Kidney (tissue), 14 donors: Measurements from ENCODE around the gene SNX27. TPM values are rescaled to one million over a fixed set of nuclear protein-coding genes. Genes with fewer than 3 reads are reported as not detected.
A peak's percentile ranks its signal among the peaks of the same experiment; 100 is the strongest.

Source experiments
- DNase-seq, 5 donors: peaks; one replicate each; pipeline ENCODE4 v3.0.0-alpha.2; 2013 to 2020
- FAIRE-seq: peaks from 2 replicates; lab custom pipeline; 2012; peaks lifted over from hg19 to GRCh38; lab: Jason Lieb, UNC
- H3K27ac ChIP-seq, 2 donors: one replicate each; pipeline ENCODE4 v1.7.0; 2013; ENCODE audit warnings: low read depth in 2 of 2, low read length in 2 of 2, inconsistent platforms in 1 of 2
- H3K27me3 ChIP-seq: one replicate; pipeline ENCODE4 v1.7.1; 2013; ENCODE audit warnings: low read length, inconsistent platforms; ENCODE audit not compliant: control insufficient read depth, insufficient read depth
- H3K36me3 ChIP-seq, 3 donors: one replicate each; pipeline versions ENCODE4 v1.7.0 to v1.7.1; 2013; ENCODE audit warnings: low read length in 3 of 3, control low read depth in 1 of 3, inconsistent platforms in 1 of 3; ENCODE audit not compliant: insufficient read depth in 3 of 3, control insufficient read depth in 2 of 3
- H3K4me1 ChIP-seq, 3 donors: one replicate each; pipeline versions ENCODE4 v1.7.0 to v1.7.1; 2013; ENCODE audit warnings: low read length in 3 of 3, inconsistent platforms in 1 of 3, low read depth in 1 of 3; ENCODE audit not compliant: control insufficient read depth in 2 of 3, insufficient read depth in 2 of 3
- H3K4me3 ChIP-seq, 3 donors: one replicate each; pipeline versions ENCODE4 v1.7.0 to v1.8.1; 2013; ENCODE audit warnings: low read length in 3 of 3, control low read depth in 1 of 3, inconsistent platforms in 1 of 3
- H3K9ac ChIP-seq, 3 donors: one replicate each; pipeline versions ENCODE4 v1.7.0 to v1.7.1; 2013; ENCODE audit warnings: low read length in 3 of 3, control low read depth in 1 of 3, inconsistent platforms in 1 of 3
- H3K9me3 ChIP-seq, 3 donors: one replicate each; pipeline versions ENCODE4 v1.7.0 to v1.7.1; 2013; ENCODE audit warnings: low read length in 3 of 3, control low read depth in 1 of 3, inconsistent platforms in 1 of 3; ENCODE audit not compliant: control insufficient read depth in 2 of 3, insufficient read depth in 1 of 3
- intact Hi-C: fragments of 100-400 bp; cut with DNase I; formaldehyde crosslinking; loops from one replicate; pipeline ENCODE4 v1.11.1; 2022
- polyA plus RNA-seq: library from polyadenylated mRNA; stranded (reverse); fragments of 350-450 nt; fragmentation: Illumina TruSeq; extraction: RNeasy Lipid Tissue Mini Kit (QIAGEN cat#74804); gene quantifications from one replicate; pipeline ENCODE4 v1.2.3, GENCODE V29; 2014; ENCODE audit warnings: low read depth, low replicate concordance; ENCODE audit not compliant: insufficient read depth
- total RNA-seq: library from RNA; stranded (reverse); fragmentation: NEBNext Ultra II Directional; extraction: Animal tissue kit (Norgen Biotek cat#: 25700); gene quantifications from one replicate; pipeline ENCODE4 v1.2.1, GENCODE V29; 2021
- TF ChIP-seq, protein P1 (sequence below): IDR thresholded peaks from 3 replicates; pipeline ENCODE4 v1.5.1; 2012; ENCODE audit warnings: mild to moderate bottlenecking, moderate library complexity, borderline replicate concordance; ENCODE audit not compliant: insufficient read depth; ENCODE audit errors: extremely low read depth
- donor health status: control.
- donor health status: control.
- donor health status: control.
- donor health status: control.
- donor health status: control.
- donor health status: DM: yes; HTN: yes; CAD: no.
- donor health status: Normal renal cell carcinoma (clear cell type).

Gene SNX27
- total and polyA plus RNA-seq, 2 donors from 2014 or later = 13.5 to 46.3 TPM

DNA sequence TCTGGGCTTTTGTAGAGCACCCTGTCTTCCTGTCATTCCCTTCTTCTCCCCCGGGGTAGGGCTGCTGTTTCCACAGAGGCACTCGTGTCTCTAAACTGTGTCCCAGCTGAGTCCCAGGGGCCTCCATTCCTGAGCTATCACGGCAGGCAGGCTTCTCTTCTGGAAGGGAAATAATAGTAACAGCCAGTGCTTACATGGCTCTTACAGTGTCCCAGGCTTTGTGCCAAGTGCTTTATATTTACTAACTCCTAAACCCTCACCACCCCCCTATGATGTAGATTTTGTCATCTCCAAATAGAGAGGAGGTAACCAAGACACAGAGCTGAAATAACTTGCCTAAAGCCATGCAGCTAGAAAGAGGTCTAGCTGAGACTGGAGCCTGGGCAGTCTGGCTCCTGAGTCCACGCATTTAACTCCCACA is 106.2 kb downstream of the SNX27 start:
- no peak overlapping the region for H3K4me3 ChIP-seq
- peaks cover 13% of the 10 kb centered on the region for H3K27me3 ChIP-seq
- H3K9me3 ChIP-seq = no peaks in the 10 kb centered on the region
- no peaks in the 10 kb centered on the region for H3K36me3 ChIP-seq
- no peak for DNase-seq
- no peak overlapping the region for H3K27ac ChIP-seq
- H3K4me1 ChIP-seq = peaks cover 0 to 4% (median 2%) of the 10 kb centered on the region in 3 donors
- TF ChIP-seq, protein P1, sequence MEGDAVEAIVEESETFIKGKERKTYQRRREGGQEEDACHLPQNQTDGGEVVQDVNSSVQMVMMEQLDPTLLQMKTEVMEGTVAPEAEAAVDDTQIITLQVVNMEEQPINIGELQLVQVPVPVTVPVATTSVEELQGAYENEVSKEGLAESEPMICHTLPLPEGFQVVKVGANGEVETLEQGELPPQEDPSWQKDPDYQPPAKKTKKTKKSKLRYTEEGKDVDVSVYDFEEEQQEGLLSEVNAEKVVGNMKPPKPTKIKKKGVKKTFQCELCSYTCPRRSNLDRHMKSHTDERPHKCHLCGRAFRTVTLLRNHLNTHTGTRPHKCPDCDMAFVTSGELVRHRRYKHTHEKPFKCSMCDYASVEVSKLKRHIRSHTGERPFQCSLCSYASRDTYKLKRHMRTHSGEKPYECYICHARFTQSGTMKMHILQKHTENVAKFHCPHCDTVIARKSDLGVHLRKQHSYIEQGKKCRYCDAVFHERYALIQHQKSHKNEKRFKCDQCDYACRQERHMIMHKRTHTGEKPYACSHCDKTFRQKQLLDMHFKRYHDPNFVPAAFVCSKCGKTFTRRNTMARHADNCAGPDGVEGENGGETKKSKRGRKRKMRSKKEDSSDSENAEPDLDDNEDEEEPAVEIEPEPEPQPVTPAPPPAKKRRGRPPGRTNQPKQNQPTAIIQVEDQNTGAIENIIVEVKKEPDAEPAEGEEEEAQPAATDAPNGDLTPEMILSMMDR = no peak
- H3K9ac ChIP-seq = no peak overlapping the region
- intact Hi-C loops = no loop called here
- FAIRE-seq = no peak

DNA sequence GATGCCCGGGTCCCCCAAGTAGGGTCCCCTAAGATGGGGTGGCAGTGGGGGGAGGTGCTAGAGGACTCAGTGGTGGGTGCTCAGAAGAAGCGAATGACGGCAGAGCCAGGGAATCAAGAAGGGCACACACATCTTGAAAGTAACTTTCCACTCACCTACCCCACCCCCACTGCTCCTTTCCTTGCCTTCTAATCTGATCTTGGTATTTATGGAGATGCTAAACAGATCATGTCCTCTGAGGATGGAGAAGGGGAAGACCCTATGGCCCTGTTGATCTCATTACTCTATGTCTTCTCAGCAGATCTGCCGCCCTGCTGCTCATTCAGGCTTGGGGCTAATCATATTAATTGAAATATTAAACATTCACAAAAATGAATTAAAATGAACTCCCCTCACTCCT is 106.8 kb downstream of the SNX27 start:
- H3K4me1 ChIP-seq = peaks cover 0 to 4% (median 2%) of the 10 kb centered on the region in 3 donors
- H3K36me3 ChIP-seq = no peaks in the 10 kb centered on the region
- TF ChIP-seq, protein P1 = no peak
- H3K9me3 ChIP-seq = no peaks in the 10 kb centered on the region
- FAIRE-seq (no peak), DNase-seq (no peak)
- H3K27ac ChIP-seq = no peak overlapping the region
- H3K4me3 ChIP-seq = no peak overlapping the region
- intact Hi-C loops = no loop called here
- H3K9ac ChIP-seq = no peak overlapping the region
- H3K27me3 ChIP-seq = peaks cover 13% of the 10 kb centered on the region

DNA sequence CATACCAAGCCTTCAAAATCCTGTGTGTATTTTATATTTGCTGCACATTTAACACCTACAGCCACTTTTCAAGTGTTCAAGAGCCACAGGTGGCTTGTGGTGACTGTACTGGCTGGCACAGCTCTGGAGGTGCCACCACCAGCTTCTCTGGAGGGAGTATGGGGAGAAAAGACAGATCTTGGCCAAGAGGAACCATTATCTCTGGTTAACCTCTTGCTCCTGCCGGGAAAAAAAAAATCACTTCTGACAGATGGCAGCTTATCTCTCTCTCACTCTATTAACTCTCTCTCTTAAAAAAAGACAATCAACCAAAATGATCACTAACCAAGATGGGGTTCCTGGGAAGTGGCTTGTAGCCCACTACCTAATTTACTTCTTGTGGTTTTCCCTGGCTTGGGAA is 108.3 kb downstream of the SNX27 start:
- Histone ChIP-seq H3K4me3 (peak overlapping the region in 2 of 3 donors; percentile 46 to 48), H3K27me3 (peaks cover 13% of the 10 kb centered on the region), H3K9ac (peak overlapping the region in 1 of 3 donors; percentile 14), H3K27ac (no peak overlapping the region), H3K36me3 (no peaks in the 10 kb centered on the region), H3K4me1 (peaks cover 0 to 4% (median 2%) of the 10 kb centered on the region in 3 donors), H3K9me3 (no peaks in the 10 kb centered on the region)
- intact Hi-C loops = no loop called here
- DNase-seq (no peak), FAIRE-seq (no peak)
- TF ChIP-seq, protein P1 = no peak

DNA sequence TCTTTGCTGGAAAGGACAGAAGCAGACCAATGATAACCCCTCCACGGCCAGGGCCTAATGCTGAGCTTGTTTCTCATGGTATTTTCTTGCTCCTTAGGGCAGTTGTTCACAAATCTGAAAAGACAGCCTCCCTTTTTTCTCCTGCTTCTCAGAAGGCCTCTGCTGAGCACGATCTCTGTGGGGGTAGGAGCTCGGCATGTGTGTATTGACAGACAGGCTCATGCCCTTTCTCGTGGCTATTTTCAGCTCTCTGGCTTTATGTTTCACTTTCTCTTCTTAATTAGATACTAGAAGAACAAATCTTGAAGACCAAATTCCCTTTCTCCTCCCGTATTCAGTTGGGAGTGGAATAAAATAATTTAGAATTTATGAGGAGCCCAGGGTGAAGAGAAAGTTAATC is 108.7 kb downstream of the SNX27 start:
- Histone ChIP-seq H3K9ac (peak overlapping the region in 1 of 3 donors; percentile 14), H3K36me3 (no peaks in the 10 kb centered on the region), H3K9me3 (no peaks in the 10 kb centered on the region), H3K27ac (peak overlapping the region in 1 of 2 donors; percentile 33), H3K4me3 (peak overlapping the region in 2 of 3 donors; percentile 46 to 48), H3K27me3 (peaks cover 13% of the 10 kb centered on the region), H3K4me1 (peaks cover 0 to 4% (median 2%) of the 10 kb centered on the region in 3 donors)
- no peak for FAIRE-seq
- intact Hi-C loops = no loop called here
- DNase-seq = peak in 1 of 5 donors; percentile 32
- TF ChIP-seq, protein P1 = no peak
